ENCODE measurements around the gene HIPK2. TPM values are rescaled to one million over a fixed set of nuclear protein-coding genes. Genes with fewer than 3 reads are reported as not detected.

HIPK2 gene
- total and polyA plus RNA-seq, 2 of the 4 experiments (the other 2 are of a cell fraction) = 22.0 to 27.1 TPM

DNA sequence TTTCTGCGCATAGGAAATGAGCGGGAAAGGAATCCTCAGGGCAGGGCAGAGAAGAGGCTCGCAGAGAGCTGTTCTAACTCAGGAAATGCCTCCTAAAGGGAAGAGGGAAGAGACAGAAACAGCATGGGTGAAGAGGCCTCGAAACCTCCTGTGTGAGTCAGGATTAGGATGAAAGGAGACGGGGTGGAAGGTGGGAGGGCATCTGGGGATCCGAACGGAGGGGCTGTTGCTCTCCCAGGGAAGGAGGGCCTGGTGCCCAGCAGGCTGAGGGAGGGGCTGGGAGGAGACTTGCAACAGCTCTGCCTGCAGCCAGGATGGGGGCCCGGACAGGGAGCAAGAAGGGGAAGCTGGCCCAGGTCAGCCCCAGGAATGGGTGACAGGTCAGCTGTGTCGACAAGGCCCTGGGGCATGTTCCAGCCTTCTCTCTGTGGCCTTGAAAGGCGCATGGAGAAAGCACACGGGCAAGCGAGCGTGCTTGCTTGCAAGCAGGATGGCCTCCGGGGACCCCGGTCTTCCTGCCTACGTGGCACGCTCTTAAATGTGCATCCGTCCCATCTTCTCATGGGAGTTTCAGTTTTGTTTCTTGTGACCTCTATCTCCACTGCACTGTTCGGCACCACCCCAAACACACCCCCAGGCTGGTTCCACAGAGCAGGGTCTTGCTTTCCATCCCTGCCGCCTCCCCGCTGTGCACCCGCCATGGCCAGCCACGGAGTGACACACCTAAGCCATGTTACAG, 63.5 kb downstream of the HIPK2 start:
- ATAC-seq (ENCODE audit: low read depth) = no peak
- Histone ChIP-seq H3K27ac (ENCODE audit: insufficient read depth, low read length) (no peak overlapping the region), H2AK9ac (replicated peaks; ENCODE audit: low read depth, low read length, poor library complexity) (no peak overlapping the region), H3K18ac (ENCODE audit: low read depth, low read length) (no peak overlapping the region), H2BK20ac (ENCODE audit: low read depth, low read length) (no peak overlapping the region), H2AFZ (replicated peaks; ENCODE audit: low read length, poor library complexity) (no peak overlapping the region), H3K36me3 (ENCODE audit: control insufficient read depth, insufficient read depth, low read length) (peaks cover 58% of the 10 kb centered on the region), H3K56ac (ENCODE audit: extremely low read depth, insufficient read depth, low read length) (no peak overlapping the region), H3K4me2 (ENCODE audit: low read depth, low read length) (no peak overlapping the region), H2AK5ac (ENCODE audit: low read depth, low read length) (no peak overlapping the region), H3K9ac (ENCODE audit: low read depth, low read length) (no peak overlapping the region), H3K4me1 (ENCODE audit: control insufficient read depth, insufficient read depth, low read length) (no peaks in the 10 kb centered on the region), H4K20me1 (ENCODE audit: insufficient read depth, low read length) (peaks cover 94% of the 10 kb centered on the region), H3K9me3 (ENCODE audit: control insufficient read depth, insufficient read depth, low read length) (no peaks in the 10 kb centered on the region), H2BK120ac (ENCODE audit: low read depth, low read length) (no peak overlapping the region), H3K4me3 (ENCODE audit: insufficient read depth, low read depth, low read length) (no peak overlapping the region), H3K4ac (ENCODE audit: low read depth, low read length) (no peak overlapping the region), H3K9me1 (ENCODE audit: insufficient read depth, low read length) (peaks cover 47% of the 10 kb centered on the region), H4K8ac (ENCODE audit: low read depth in 2 of 2, low read length in 2 of 2) (no peak overlapping the region), H4K91ac (ENCODE audit: insufficient read depth, low read depth, low read length) (no peak overlapping the region), H2BK5ac (ENCODE audit: low read depth, low read length, poor library complexity, severe bottlenecking) (no peak overlapping the region), H3K27me3 (ENCODE audit: control insufficient read depth, insufficient read depth, low read length) (no peaks in the 10 kb centered on the region), H3K23ac (ENCODE audit: low read depth, low read length) (no peak overlapping the region), H3K79me1 (ENCODE audit: low read depth in 1 of 2, low read length in 2 of 2) (peaks cover 43 to 94% of the 10 kb centered on the region in 2 experiments), H4K5ac (ENCODE audit: low read depth, low read length) (no peak overlapping the region), H2BK15ac (ENCODE audit: low read depth, low read length) (no peak overlapping the region), H3K14ac (replicated peaks; ENCODE audit: low read depth, low read length) (no peak overlapping the region)
- CTCF ChIA-PET = no interaction called here
- DNase-seq = no peak
- intact Hi-C loops (cut with micrococcal nuclease) = no loop called here
- no TSS peak for BruUV-seq (replicated peaks)
- POLR2A ChIA-PET (ENCODE audit: unreplicated experiment) = no interaction called here
- dilution Hi-C loops (cut with HindIII; ENCODE audit: low sequenced_read_pairs, unreplicated experiment) = no loop called here
- 84% methylated on average over 8 of the region's 23 CpGs; no CpG with 5 or more reads in 1 of the 2 experiments for WGBS, 2 experiments (ENCODE audit: extremely low coverage in 2 of 2, insufficient read length in 1 of 2)
- in situ Hi-C loops (cut with MboI; ENCODE audit: low sequenced_read_pairs) = no loop called here
- TF ChIP-seq RFX5 (IDR thresholded peaks at IDR 0.05; ENCODE audit: low read depth, low read length) (no peak), RCOR1 (IDR thresholded peaks at IDR 0.05; ENCODE audit: insufficient replicate concordance, low read length) (no peak)

Data from IMR-90 (cell line).